Stimulated activated CD4-positive, alpha-beta T cell treated with anti-CD3 and anti-CD28 coated beads, TNF-alpha, amount 100 ng/mL, for 24 hours (primary cell): ENCODE measurements around the gene DIP2B.
A peak's percentile ranks its signal among the peaks of the same experiment; 100 is the strongest.

Experiments used
- DNase-seq, 3 experiments: peaks; one replicate each; pipeline ENCODE4 v3.0.0-alpha.2; 2020; ENCODE audit warnings: low read depth in 3 of 3

Gene DIP2B

GRCh38 chr12:50611021-50611744, 106.4 kb downstream of the DIP2B start:
- no peak for DNase-seq

DNA sequence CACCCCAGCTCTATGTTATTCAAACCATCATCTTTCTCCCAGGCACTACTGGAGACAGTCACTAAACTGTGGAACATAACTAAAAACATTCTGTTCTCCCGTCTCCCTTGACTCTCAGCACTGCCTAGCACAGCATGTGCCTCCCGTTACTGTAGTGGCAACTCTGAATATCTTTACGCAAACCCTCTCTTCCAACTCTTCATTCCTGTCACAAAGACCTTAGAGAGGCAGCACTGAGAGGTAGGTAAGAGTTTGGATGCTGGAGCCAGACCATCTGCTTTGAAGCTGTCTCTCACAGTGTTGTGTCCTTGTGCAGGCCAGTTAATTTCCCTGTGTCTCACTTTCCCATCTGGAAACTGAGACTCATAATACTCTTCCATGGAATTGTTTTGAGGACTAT, 108.1 kb downstream of the DIP2B start:
- DNase-seq, result no peak

DNA sequence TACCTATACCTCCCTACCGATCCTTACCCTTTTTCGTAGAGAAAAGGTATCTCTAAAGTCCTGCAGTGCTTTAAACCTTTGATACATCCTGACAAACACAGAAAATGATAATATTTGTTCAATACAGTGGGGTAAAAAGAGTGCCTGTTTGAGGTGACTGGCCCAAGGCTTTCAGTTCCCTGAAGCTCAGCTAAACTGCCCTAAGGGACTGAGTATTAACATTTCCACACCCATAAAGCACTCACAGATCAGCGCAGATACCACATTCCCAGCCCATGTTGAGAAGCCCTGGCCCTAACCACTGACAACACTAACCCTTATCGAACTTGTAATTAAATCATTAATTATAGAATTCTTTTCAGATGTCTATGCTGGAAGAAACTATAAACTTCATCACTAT, 108.7 kb downstream of the DIP2B start:
- no peak for DNase-seq

DNA sequence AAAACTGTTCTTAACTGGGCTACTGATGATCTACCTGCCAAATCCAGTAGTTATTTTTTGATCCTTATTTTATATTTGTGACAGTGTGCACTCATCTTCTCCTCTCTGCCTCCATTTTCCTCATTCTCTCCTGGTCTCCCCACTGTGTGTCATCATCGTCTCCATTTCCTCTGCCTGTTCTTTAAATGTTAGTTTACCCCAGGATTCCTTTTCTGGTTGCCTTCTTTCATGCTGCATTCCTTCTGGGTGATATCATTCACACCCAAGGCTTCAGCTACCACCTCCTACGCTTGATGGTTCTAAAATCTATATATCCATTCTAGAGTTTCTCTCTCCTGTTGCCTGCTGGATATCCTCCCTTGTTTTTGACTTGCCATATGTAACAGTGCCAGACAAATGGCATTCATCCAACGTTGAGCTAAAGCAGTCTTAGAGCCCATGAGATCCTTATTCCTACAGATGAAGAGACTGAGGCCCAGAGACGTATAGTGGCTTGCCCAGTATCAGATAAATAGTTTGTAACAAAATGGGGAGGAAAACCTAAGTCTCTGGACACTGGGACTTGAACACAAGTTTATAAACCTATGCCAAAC, 109.5 kb downstream of the DIP2B start:
- DNase-seq, result no peak

DNA sequence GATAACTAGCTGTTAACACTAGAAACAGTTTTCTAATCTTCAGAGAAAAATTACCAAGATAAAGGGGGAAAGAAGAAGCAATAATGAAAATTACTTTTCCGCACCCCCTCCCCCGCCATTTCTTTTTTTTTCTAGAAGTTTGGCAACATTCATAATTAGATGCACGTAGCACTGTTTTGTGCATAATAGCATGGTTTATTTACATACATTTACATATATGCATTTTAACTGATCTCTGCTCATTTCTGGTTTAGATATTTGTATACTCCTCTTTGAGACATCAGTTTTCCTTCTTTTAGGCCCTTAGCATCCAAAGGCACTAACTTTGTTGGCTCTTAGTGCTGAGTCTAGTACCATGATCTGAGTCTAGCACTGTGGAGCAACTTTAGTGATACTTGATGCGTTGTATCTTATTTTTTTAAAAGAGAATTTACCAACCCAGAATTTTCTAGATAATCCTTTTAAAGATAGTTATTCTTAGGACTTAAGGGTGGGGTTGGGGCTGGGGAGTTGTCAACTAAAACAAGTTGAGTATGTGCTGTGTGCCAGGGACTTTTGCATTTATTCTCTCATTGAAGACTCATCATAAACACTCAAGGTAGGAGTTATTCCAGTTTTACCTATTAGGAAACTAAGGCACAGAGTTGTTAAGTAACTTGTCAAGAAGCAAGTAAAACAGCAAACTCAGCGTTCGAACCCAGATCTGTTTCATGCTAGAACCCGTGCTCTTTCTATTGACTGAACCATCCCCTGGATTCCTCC, 110.5 kb downstream of the DIP2B start:
- DNase-seq, result no peak

DNA sequence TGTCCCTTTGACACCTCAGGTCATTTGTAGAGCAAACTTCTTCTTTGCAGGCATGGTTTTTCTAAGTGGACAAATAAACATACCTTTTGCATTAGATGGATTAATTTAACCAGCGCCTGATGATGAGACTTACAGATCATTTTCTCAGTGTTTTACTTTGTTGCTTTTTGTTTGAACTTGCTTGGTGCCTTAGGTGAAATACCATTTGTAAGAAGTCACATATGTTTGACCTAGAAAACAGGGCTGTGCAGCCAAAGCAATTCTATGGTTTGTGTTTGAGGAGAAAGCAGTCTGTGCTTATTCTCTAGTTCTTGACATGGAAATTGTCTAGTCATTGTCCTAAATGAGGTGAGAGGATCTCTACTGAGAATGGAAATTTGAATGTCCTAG, 111.1 kb downstream of the DIP2B start:
- DNase-seq, result no peak

GRCh38 chr12:50617657-50618056, 112.9 kb downstream of the DIP2B start:
- no peak for DNase-seq

DNA sequence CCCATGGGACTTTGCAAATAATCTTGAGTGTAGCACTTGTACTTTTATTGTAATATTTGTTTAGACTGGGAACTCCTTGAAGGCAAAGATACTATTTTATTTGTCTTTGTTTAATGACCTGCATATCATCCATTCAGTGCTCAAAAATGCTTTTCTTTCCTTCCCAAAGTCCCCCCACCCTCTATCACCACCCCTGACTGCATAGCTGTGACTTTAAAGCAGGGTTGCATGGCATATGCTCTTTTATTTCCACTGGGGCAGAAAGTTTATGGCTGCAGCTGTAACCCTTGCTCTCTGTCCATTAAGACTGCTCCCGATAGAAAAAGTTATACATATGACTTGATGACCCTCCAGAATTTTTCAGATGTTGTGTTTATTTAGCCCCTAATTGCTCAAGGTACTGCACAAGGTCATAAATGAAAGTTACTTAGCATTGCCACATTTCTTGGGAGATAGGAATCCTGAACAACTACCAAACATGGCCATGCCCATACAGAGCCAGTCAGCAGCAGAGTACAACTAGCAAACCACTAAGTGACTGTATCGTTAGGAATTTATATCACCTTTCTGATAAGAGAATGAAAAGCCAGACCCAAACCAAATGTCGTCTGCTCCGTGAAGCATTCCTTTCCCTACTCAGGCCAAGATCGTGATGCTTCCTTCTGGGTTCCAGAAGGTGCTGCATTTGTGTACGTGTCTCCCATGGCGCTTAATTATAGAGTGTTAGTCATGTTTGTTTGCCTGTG, 114.3 kb downstream of the DIP2B start:
- DNase-seq, result no peak

- DNase-seq, result no peak
Measured at GRCh38 chr12:50619610-50619958, 114.8 kb downstream of the DIP2B start.

DNA sequence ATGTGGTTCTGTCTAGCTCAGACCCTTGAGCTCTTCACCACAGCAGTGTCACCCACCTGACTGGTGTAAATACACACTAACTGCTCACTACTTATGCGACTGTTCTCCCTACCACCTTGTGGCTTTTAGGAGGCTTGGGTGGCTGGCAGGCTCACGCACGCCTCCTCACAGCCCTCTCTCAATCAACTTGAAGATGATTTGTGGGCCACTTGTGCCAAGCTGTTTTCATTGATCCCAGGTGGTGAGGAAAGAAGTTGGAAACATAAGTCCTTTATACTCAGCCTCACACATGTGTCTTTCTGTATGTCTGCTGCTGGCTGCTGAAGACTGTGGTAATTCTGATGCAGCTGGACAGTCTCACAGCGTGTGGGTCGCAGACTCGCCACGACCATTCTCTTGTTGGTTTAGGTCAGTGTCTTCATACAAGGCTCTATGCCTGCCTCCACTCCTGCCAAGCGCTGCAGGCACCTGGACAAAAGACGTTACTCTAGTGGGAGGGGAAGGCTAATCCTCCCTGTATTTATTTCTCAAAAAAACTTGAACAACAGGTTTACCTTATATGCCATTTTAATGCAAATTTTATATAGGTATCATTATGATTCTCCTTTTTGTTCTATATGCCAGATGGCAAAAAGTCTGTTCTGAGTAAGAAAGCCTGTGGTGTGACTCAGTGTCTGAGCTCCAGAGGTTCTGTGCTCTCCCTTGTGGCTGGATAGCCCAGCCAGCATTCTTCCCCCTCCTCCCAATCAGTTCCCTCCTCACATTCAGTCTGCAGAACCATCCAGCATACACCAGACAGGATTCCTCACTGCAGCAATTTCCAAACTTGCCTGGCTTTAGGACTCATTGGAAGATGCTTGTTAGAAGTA, 115.6 kb downstream of the DIP2B start:
- DNase-seq, result peak in 2 of 3 experiments; percentile 5 to 11

DNA sequence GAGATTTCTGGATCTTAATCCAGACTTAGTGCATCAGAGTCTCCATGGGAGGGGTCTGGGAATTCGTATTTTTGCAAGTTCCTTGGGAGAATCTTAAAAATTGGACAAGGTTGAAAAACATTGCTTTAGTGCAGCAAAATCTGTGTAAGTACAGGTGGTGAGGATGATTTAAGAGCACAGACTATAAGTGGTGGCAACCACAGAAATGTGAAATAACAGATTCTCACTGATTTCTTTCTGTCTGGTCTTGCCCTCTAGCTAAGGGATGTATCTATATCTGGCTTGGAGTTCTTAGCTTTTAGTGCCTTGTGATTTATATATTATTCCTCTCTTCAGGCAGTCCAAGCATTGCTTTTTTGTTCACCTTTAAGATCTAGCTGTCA, 116.2 kb downstream of the DIP2B start:
- no peak for DNase-seq

DNA sequence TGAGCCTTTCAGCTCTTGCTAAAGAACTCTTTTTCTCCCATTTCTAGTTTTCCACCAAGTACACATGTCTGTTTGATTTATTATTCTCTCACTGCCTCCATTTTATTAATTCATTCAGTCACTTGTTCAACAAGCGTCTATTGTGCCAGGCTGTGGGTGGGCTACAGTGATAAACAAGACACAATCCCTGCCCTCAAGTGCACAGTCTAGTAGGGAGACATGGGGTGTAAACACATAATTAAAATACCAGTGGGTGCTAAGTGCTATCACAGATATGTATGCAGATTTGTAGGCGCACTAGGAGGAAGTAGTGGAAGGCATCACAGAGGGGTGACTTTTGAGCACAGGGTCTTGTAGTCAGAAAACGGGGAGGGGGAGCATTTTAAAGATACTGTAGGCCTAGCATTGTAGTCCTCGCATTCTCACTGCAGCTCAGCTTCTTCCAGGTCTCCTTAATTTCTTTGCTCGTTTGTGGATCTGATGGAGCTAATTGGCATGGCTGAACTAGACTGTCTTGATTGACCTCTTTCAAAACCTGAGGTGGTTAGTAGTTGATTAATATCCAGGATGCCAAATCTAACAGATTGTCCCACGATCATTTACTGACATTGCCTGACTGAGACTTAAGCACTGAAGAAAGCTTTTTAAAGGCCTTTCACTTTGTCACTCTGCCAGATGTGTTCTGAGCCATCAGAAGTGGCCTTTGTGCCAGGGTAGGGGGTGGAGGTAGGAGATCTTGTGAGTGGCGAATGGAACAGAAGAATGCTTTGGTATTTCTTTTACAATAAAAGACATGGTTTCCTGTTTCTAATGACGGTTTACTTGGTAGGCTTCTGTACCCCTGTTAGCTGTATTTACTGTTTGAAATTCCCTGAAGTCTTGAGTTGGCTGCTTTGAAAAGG, 116.9 kb downstream of the DIP2B start:
- DNase-seq, result no peak

DNA sequence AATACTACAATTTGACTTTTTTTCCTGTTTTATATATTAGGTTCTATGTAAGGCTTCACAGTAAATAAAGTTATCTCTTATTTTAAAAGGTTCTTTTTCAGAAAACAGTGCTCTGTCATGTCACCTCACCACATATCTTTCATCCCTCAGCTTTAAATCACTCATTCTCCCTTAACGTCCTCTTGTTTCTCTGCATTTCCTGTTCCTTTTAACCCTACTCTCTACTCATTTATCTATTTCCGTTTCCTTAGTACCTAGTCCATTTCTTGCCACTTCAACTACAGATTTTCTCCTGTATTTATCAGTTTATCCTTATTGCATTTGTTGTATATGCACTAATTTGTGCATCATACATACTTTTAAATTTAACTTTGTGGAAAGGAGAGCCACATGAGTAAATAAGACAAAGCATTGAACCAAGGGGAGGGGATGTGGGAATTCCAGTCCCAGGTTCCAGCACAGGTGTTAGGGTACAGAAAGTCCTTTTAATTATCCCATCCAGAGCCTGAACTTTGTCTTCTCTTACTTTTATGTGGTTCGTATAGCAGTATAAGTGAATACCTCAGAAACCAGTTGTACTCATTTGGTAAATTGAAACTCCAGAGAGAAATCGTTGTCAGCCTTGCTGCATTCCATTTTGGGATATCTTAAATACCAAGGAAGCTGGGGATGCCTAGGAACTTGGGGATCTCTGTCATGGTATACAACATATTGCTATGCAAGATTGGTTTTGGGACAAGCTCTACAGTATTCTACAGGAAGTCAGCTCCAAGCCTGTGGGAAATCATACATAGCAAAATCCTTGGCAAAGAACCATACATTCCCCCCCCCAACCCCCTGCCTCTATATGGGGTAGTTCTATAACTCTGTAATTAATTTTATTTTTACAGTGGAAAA, 120.5 kb downstream of the DIP2B start:
- no peak for DNase-seq

DNA sequence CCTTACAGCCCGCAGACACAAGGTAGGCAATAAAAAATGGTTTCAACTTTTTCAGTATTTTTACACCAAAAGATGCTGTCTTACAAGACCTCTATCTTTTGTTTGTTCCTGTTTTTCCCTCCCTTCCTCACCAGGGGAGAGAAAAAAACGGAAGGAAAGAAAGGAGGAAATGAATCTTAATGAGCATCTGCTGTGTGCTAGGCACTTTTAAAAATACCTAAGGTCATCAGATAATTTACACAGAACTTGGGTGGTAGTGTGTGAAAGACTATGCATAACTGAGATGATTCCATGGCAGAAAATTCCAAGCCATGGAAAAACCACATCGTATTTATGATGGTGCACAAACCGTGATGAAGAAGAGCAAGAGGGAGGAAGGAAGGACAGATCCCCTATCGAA, 121.2 kb downstream of the DIP2B start:
- no peak for DNase-seq

DNA sequence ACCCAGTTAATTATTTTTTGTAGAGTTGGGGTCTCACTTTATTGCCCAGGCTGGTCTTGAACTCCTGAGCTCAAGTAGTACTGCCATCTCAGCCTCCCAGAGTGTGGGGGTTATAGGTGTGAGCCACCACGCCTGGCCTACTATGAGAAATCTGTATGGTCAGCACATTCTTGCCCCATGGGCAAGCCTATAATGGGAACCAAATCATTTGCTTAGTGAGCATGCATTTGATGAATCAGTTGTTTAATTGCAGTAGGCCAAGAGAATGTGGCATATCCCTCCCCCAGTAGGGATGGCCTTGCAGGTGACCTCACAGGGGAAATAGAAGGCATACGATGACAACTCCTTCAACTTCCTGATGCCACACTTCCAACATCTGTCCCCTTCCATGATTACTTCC, 122.7 kb downstream of the DIP2B start:
- DNase-seq, result no peak

DNA sequence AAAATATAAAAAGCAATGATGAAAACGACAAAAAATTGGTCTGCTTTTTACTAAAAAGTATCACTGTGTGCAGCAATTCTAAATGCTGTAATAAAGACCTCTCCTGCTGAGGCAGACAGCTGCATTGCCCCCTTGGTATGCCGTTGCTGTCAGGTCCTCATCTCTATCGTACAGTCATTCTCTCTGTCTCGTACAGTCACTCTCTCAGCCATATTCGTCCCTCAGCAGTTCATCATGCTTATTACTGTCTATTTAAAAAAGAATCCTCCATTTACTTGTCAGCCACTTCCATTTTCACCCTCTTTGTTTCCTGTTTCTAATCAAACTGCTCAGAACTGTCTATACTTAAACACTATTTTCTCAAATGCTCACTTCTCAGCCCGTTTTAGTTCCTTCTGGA, 123.6 kb downstream of the DIP2B start:
- DNase-seq, result no peak

DNA sequence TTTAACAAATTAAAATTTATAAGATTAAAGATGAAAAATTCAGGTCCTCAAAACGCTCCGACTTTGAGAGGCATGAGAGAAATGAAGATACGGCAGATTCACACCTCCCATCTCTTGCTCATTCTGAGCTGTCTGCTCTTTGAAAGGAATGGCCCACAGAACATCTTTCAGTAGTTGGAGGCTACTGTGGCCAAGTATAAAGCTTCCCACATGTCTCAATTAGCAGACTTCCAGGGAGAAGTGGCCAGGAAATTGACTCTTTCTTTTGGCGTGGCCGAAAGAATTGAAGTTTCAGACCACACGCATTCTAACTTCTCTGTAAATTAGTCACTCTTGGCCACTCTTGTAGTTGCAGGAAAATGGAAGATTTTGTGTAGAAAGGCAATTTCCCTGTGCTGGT, 129.2 kb downstream of the DIP2B start:
- no peak for DNase-seq

GRCh38 chr12:50634379-50634778, 129.6 kb downstream of the DIP2B start:
- no peak for DNase-seq

- DNase-seq, result no peak
Measured at GRCh38 chr12:50635364-50635763, 130.6 kb downstream of the DIP2B start.
